Stimulated activated CD8-positive, alpha-beta memory T cell treated with anti-CD3 and anti-CD28 coated beads, Interleukin-4, amount 100 ng/mL, for 24 hours (primary cell): ENCODE results near the gene CFAP119.
"Not testable (repeated sequence)": the region's sequence is repeated elsewhere in the genome, so short reads cannot be mapped to it uniquely, and the experiment has no call there.

Experiments used
- DNase-seq: peaks from one replicate; pipeline ENCODE4 v3.0.0-alpha.2; 2020; ENCODE audit warnings: low read depth

CFAP119 gene

DNA sequence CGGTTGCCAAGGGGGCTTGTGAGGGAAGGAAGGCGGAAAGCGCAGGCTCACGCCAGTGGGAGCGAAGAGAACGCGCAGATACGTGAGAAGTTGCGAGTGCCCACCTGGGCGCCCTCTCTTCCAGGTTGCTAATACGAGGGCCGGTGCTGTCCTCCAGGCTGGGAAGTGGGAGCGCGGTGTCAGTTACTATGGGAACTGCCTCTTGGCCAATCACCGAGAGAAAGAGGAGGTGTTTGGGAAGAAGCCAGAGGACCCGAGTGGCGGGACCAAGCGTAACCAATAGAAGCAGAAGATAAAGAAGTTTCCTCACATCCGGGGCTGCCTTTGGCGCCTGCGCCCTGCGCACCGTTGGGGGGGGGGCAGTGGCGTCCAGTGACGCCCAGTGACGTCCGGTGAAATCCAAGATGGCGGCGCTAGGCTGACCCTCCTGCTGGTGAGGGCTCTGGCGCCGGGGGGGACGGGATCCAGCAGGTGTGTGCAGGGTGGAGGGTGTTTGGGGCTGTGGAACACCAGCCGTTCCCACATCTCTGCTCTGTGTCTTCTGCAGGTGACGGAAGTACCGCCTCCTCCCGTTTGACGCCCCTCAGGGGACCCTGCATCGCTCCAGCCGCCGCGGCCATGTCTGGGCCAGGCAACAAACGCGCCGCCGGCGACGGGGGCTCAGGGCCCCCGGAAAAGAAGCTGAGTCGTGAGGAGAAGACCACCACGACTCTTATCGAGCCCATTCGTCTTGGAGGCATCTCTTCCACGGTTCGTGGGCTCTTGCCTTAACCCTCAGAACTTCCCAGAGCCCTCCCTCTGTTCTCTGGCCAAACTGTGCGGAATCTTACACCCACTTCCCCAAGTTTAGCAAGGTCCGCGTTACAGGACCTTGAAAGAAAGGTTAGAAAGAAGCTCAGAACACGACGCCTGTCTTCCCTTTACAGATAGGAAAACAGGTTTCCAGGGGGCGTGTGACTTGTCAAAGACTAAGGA is at the start of gene CFAP119, which contains the start of gene RNF40:
Gene CFAP119 (minus strand): TSS at position 135 of the 975 bp plus-strand sequence. CDS start 314 bp downstream, outside the sequence.
Gene RNF40 (plus strand): TSS at position 395 of the 975 bp plus-strand sequence. CDS start 224 bp downstream, at position 619.
- peak; percentile 93 for DNase-seq

DNA sequence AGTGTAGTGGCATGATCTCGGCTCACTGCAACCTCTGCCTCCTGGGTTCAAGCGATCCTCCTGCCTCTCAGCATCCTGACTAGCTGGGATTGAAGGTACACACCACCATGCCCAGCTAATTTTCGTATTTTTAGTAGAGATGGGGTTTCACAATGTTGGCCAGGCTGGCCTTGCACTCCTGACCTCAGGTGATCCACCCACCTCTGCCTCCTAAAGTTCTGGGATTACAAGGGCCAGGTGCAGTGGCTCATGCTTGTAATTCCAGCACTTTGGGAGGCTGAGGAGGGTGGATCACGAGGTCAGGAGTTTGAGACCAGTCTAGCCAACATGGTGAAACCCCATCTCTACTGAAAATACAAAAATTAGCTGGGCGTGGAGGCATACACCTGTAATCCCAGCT is 47.8 kb upstream of the CFAP119 start:
- not testable (repeated sequence) for DNase-seq

DNA sequence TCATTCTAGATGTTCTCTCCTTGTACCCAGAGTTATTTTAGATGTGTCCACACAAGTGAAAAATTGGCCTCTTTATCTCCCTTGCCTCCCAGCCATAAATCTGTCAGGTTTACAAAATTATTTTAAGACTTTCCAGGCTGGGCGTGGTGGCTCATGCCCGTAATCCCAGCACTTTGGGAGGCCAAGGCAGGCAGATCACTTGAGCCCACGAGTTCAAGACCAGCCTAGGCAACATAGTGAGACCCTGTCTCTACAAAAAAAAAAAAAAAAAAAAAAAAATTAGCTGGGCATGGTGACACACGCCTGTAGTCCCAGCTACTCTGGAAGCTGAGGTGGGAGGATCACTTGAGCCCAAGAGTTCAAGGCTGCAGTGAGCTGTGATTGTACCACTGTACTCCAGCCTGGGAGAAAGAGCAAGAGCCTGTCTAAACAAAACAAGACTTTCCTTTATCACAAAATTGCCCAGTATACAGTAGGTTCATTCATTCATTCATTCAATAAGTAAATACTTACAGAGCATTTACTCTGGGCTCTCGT is 47.1 kb upstream of the CFAP119 start:
- not testable (repeated sequence) for DNase-seq

DNA sequence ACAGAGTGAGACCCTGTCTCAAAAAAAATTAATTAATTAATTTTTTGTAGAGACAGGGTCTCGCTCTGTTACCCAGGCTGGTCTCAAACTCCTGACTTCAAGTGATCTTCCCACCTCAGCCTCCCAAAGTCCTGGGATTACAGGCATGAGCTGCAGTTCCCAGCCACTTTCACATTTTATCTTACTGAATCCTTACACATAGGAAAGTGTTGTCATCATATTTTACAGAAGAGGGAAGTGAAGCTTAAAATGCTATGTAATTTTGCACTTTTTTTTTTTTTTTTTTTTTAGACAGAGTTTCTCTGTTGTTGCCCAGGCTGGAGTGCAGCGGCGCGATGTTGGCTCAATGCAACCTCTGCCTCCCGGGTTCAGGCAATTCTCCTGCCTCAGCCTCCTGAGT is 46.3 kb upstream of the CFAP119 start:
- no peak for DNase-seq

DNA sequence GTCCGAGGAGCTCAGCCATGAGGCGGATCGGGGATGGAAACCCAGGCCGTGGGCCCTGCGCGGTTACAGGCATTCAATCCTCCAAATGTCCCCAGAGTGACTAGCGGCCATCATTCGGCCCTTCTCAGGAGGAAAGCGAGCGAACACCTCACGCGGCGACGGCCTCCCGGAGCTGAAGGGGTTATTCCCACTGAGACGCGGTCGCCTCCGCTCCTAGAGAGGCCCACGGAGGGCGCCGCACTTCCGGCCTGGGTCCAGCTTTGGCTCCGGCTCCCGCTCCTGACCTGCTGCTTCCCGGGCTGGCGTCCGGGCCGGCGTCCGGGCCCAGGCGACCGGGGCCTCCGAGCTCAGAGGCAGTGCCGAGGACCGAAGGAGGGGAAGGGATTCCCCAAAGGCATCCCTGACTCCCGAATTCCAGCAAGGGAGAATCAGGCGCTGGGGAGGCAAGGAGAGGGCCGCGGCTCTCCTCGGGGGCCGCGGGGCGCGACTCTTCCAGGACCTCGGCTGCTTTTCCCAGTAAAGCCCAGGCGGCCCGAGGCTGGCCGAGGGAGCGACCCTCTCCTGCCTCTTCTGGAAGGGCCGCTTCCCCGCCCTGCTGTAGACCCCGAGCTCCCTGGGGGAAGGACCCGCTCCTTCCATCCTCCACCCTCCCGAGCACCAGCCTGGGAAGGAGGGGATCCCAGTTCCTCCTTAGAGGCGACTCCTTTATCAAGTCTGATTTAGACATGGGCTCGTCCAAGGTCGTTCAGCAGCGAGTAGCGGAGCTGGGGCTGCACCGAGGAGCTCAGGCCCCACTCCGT is 43.7 kb upstream of the CFAP119 start:
- DNase-seq = no peak

DNA sequence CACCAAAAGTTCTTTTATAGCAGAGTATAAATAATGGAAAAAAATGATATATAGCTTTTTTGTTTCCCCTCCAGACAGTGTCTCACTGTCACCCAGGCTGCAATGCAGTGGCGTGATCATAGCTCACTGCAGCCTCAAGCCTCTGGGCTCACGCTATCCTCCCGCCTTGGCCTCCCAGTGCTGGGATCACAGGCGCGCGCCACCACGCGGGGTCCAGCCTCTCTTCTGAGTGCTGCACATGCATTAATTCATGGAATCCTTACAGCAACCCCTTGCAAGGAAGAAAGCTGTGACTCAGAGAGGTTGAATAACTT is 43.2 kb upstream of the CFAP119 start:
- no peak for DNase-seq

DNA sequence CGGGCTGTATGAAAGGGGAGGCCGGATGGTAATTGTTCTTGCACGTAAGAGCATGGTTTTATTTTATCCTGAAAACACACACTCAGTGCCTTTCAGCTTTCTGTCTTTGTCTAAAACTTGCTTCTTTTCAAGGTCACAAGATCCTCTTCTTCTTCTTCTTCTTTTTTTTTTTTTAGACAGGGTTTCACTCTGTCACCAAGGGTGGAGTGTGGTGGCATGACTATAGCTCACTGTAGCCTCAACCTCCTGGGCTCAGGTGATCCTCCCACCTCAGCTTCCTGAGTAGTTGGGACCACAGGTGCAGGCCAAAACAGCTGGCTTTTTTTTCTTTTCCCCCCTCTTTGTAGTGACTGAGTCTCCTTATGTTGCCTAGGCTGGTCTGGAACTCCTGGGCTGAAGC is 41.1 kb upstream of the CFAP119 start:
- no peak for DNase-seq

DNA sequence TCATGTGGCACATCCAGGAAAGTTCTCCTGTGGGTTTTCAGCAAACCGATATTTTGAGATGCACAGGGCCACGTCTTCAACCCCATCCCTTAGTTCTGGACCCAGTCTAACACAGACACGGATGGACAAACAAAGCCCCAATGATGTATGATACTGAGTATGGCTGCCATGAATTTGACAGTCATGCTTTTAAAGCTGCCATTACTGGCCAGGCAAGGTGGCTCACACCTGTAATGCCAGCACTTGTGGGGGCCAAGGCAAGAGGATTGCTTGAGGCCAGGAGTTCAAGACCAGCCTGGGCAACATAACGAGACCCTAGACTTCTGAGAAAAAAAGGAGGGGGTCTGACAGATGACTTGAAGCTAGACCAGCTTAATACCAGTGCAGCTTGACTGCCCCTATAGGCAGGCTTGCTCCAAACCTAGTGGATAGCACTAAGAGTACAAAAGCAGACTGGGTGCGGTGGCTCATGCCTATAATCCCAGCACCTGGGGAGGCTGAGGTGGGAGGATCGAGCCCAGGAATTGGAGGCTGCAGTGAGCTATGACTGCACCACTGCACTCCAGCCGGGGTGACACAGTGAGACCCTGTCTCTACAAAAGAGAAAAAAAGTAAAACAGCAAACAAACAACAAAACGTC is 35.9 kb upstream of the CFAP119 start:
- no peak for DNase-seq

DNA sequence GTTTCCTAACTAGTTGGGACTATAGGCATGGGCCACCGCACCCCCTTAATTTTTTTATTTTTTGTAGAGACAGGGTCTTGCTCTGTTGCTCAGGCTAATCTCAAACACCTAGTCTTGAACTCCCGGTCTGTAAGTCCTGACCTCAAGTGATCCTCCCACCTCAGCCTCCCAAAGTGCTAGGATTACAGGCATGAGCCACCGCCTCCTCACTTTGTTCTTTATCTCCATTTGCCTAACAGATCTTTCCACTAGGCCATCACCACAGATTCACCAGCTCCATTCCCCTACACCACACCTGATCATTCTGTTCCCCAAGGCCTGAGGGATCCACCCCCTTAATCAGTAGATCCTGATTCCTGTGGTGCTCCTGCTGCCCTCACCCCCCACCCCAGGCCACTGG is 32.8 kb upstream of the CFAP119 start:
- DNase-seq = no peak

DNA sequence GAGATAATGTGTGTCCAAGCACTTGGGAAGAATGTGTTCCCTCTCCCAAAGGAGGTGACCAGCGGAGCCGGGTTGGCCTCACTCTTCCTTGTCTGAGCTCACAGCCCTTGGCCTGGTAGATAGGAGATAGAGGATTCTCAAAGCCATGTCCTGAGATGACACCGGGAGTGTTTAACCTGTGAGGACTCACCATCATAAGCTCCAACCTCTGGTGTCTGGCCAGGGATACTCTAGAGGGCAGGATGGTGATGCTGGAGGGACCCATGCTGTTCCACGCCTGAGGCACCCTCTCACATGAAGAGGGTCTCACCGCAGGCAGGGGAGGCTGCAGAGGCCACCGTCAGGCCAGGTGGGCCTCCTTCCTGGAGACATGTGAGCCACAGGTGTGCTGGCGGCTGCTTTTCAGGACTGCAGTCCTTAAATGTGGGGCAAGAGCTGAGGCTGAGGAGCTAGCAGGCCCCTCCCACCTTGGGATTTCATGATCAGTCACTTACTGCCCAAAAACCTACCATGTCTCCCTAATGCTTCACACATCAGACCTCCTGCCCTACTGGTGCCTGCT is 31.7 kb upstream of the CFAP119 start:
- no peak for DNase-seq

DNA sequence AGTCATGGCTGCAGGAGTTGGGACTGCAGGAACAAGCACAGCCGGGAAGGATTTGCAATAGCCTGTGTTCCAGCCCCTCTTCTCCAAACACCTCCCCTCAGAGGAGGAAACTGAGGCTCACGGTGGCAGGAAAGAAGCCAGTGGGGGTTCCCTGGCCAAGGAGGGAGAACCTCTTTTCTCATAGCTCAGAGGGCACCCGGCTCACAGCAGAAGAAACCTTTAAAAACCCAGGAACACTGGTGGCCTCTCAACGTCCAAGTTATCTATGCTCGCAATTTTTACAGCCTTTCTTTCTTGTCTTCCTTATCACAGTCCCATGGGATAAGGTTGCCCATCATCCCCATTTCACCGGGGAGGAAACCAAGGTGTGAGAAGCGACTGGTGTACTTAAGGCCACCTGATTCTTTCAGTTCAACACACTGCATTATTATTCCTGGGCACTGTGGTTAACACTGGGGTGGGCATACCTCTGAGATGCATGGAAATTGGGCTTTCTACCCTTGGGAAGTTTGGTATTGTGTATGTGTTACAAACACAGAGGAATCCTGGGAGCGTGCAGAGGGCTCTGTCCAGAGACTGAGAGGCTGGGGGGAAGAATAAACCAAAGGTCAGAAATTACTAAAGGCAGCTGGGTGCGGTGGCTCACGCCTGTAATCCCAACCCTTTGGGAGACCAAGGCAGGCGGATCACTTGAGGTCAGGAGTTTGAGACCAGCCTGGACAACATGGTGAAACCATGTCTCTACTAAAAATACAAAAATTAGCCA is 25.9 kb upstream of the CFAP119 start:
- no peak for DNase-seq

DNA sequence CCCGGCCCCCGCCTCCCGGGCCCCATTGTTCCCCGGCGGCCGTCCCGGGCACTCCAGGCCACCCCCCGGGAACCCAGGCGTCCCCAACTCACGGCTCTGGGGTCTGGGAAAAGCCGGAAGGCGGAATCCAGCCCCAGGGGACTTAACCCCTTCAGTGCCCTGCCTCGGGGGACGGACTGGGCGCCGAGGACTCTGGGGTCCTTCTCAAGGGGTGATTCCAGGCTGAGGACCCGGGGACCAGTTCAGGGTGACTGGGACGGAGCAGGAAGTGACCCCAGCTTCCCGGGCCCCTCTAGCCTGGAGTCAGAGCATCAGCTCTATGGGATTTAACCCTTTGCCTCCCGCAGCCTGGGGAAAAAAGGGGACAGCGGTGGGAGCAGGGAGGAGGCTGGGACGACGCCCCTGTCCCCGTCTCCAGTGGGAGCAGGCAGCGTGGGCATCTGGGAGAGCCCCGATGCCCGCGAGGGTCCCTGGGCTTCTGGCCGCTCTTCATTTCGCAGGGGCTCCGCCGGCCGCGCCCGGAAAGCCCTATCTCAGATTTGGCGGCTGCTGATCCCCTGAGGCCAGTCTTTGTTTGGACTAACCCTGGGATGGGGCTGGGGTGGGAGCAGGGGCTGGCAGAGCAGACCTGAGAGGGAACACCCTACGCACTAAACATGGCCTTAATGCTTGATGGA is 25.2 kb upstream of the CFAP119 start, which contains the start of gene ZNF629:
Gene ZNF629 (minus strand): TSS at position 270 of the 677 bp plus-strand sequence. CDS start 2,723 bp downstream, outside the sequence.
- DNase-seq = no peak

DNA sequence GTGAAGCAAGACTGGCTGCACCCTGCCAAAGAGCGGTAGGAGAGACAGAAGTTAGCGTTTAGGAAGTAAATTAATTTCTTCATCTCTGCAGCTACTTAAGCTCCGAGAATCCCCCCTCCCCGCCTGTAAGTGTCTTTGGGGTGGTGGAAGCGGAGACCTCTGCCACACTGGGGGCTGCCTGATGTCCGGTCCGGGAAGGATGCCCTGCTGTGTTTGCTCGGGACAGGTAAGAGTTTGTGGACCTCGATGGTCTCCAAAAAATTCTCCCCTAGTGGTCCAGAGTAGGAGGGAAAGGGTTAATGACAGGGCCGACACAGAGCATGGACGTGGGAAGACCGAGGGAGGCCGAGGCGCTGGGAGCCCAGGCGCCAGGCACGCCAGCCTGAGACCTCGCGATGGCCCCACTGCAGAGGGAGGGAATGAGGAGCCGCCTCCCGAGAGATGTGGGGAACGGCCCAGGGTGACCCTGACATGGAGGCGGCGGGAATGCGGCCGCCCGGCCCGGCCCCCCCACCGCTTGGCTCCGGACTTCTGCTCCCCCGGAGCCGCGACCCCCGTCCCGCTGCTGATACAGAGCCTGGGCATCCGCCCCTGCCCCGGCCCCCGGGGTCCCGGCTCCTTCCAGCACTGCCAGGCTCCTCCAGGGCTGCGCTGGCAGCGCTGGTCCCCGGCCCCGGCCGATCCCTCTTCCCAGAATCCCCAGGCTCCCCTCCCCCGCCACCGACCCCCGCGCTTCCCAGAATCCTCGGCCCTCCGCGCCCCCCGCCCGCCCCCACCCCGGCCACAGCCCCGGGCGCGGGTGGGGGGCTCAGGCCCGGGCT is 24.5 kb upstream of the CFAP119 start:
- no peak for DNase-seq

DNA sequence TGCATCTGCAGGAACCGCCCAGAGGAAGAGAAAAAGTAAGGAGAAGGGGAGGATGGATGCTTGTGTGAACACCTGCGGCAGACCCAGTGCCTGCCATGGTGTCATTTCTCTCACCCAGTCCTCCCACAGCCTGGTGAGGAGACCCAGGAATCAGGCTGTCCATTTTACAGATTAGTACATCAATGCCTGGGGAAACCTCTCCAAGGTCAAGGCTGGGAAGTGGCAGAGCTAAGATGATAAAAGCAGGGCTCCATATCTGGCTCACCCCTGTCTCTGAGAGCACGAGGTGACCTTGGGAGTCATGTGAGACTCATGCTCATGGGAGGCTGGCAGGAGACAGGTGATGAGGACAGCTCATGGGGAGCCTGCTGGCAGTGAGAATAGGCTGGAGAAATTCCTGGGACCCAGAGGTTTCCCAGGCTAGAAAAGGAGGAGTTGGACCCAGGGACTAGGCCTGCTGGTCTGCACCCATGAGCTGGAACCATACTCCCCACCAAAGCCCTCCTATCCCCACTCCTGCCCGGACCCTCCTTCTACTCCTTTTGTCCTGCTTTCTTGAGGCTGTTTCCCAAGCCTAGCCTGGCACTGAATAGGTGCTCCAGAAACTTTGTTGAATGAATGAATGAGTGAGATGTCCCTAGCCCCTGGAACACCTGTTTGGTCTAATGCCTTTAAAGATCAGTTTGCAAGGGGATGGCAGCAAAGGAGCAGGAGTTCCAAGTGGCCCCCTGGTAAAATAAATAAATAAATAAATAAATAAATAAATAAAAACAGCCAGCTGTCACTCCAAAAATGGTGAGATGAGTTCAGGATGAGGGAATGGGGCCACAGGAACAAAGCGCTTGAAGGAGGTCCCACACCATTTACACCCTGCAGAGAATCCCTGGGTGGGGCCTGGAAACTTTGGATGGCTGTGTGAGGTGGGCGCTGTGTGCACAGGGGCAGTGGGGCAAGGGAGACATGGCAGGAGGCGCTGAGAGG is 23.6 kb upstream of the CFAP119 start:
- DNase-seq = no peak

DNA sequence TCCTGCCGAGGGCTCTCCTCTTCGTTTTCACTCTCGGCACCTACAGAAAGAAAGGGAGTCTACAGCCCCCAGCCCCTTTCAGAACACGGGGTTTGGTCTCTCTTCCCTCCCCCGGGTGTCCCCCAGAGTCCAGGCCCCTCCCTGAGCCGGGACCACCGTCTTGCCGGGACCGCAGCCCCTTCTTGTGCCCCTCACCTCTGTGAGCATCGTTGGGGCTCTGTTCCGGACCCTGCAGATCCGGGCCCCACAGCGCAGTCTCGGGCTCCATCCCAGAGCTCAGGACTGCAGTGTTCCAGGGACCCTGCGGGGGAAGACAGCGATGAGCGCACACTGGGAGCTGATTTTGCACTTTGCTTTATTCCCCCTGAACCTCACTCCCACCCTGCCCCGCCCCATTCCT is 22.4 kb upstream of the CFAP119 start:
- DNase-seq = no peak

DNA sequence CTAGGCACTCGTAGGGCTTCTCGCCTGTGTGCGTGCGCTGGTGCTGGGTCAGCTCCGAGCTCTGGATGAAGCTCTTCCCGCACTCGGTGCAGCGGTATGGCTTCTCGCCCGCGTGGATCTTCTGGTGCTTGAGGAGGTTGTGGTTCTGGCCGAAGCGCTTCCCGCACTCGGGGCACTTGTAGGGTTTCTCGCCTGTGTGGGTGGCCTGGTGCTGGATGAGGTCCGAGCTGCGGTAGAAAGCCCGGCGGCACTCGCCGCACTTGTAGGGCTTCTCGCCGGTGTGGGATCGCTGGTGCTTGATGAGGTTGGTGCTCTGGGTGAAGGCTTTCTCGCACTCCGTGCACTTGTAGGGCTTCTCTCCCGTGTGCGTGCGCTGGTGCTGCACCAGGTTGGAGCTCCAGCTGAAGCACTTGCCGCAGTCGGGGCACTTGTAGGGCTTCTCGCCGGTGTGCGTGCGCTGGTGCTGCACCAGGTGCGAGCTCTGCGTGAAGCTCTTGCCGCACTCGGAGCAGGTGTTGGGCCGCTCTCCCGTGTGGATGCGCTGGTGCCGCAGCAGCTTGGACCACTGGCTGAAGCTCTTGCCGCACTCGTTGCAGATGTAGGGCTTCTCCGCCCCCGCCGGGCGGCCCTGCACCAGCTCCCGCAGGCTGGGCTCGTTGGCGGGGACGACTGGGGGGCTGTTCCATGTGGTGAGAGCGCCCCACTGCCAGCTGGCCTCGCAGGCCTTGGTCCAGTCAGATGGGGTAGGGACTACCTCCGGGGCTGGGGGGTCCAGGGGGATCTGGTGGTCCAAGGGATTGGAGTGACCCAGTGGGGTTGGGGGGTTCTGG is 21.6 kb upstream of the CFAP119 start:
- DNase-seq = no peak
